GM12878 (cell line): ENCODE results near the gene KRTAP11-1. TPM values are rescaled to one million over a fixed set of nuclear protein-coding genes. Genes with fewer than 3 reads are reported as not detected.

Source experiments
- ATAC-seq: fragments of 200-7000 bp; cut with Tn5 transposase; 3 replicates; pipeline ENCODE4 v1.9.1; 2020; ENCODE audit warnings: mild to moderate bottlenecking, moderate library complexity
- BruUV-seq: library from RNA; stranded (reverse); fragments of 400-500 nt; replicated peaks from 2 replicates; lab custom pipeline; 2021; lab: Mats Ljungman, UMichigan
- CTCF ChIA-PET: fragments of 300-600 bp; sonication (Branson Sonifier 250); formaldehyde crosslinking; extraction: SDS; loops from one replicate; lab custom pipeline; 2021; ENCODE audit warnings: inconsistent platforms; lab: Yijun Ruan, JAX
- POLR2A ChIA-PET: fragments of 350-600 bp; formaldehyde crosslinking; extraction: SDS; loops from one replicate; lab custom pipeline; 2021; ENCODE audit warnings: inconsistent platforms; lab: Charles Lee
- RAD21 ChIA-PET: fragments of 300-600 bp; sonication (Branson Sonifier 250); formaldehyde crosslinking; loops from one replicate; lab custom pipeline; 2023; ENCODE audit warnings: antibody characterized with exemption; ENCODE audit not compliant: unreplicated experiment; lab: Charles Lee
- SMC1A ChIA-PET: fragments of 300-600 bp; sonication (Branson Sonifier 250); formaldehyde crosslinking; loops from one replicate; lab custom pipeline; 2023; ENCODE audit not compliant: unreplicated experiment, uncharacterized antibody; lab: Charles Lee
- DNase-seq: peaks from one replicate; pipeline ENCODE4 v3.0.0-alpha.2; 2011; ENCODE audit warnings: low read depth, low spot score
- FAIRE-seq: peaks from 3 replicates; lab custom pipeline; 2011; peaks lifted over from hg19 to GRCh38; lab: Jason Lieb, UNC
- H2AFZ ChIP-seq: 2 replicates; pipeline ENCODE4 v1.6.0; 2011; ENCODE audit warnings: low read depth, low read length, control low read depth; ENCODE audit not compliant: control insufficient read depth
- H3K27ac ChIP-seq: 2 replicates; pipeline ENCODE4 v1.5.1; 2011; ENCODE audit warnings: control low read depth; ENCODE audit not compliant: control insufficient read depth, insufficient read depth
- H3K27me3 ChIP-seq, 2 experiments: replicated peaks in 1 of 2; 2 replicates each; pipeline versions ENCODE4 v1.6.0 to v1.6.1; 2011; ENCODE audit warnings: low read length in 1 of 2; ENCODE audit not compliant: control insufficient read depth in 2 of 2, insufficient read depth in 2 of 2
- H3K36me3 ChIP-seq, 2 experiments: 2 replicates each; pipeline ENCODE4 v1.5.1; 2011; ENCODE audit warnings: low read length in 1 of 2; ENCODE audit not compliant: control insufficient read depth in 2 of 2, insufficient read depth in 2 of 2
- H3K4me1 ChIP-seq: 2 replicates; pipeline ENCODE4 v1.6.1; 2011; ENCODE audit warnings: mild to moderate bottlenecking, low read length, moderate library complexity, mixed read lengths; ENCODE audit not compliant: control insufficient read depth, insufficient read depth
- H3K4me2 ChIP-seq: 2 replicates; pipeline ENCODE4 v1.6.0; 2011; ENCODE audit warnings: control low read depth; ENCODE audit not compliant: control insufficient read depth, insufficient read depth
- H3K4me3 ChIP-seq: fragments of 200-600 bp; sonication (generic); 2 replicates; pipeline ENCODE4 v1.5.1; 2016
- H3K79me2 ChIP-seq: 2 replicates; pipeline ENCODE4 v1.6.0; 2011; ENCODE audit warnings: low read length; ENCODE audit not compliant: control insufficient read depth, insufficient read depth
- H3K9ac ChIP-seq: 2 replicates; pipeline ENCODE4 v1.8.0; 2011; ENCODE audit warnings: low read length, control low read depth, mixed read lengths; ENCODE audit not compliant: control insufficient read depth, insufficient read depth
- H3K9me3 ChIP-seq: replicated peaks from 3 replicates; pipeline ENCODE4 v1.5.1; 2011; ENCODE audit warnings: mild to moderate bottlenecking, low read length; ENCODE audit not compliant: control insufficient read depth, insufficient read depth
- H4K20me1 ChIP-seq: 2 replicates; pipeline ENCODE4 v1.6.0; 2011; ENCODE audit not compliant: control insufficient read depth, insufficient read depth
- BACH1 ChIP-seq: fragments of 450-650 bp; IDR thresholded peaks from 2 replicates; pipeline ENCODE4 v1.6.1; 2017; ENCODE audit warnings: mild to moderate bottlenecking, borderline replicate concordance
- BCLAF1 ChIP-seq: fragments of 450-650 bp; IDR thresholded peaks from 2 replicates; pipeline ENCODE4 v1.6.1; 2017; ENCODE audit warnings: antibody characterized with exemption, mild to moderate bottlenecking, moderate library complexity
- MEF2A ChIP-seq: IDR thresholded peaks from 2 replicates; pipeline ENCODE4 v1.6.1; 2011; ENCODE audit warnings: low read depth, mild to moderate bottlenecking, low read length, moderate library complexity; ENCODE audit not compliant: insufficient read depth
- MYB ChIP-seq: fragments of 150-350 bp; IDR thresholded peaks from 2 replicates; pipeline ENCODE4 v1.6.1; 2014; ENCODE audit warnings: mild to moderate bottlenecking, low read depth, low read length, borderline replicate concordance
- POLR2AphosphoS2 ChIP-seq: IDR thresholded peaks from 2 replicates; pipeline ENCODE4 v1.6.1; 2011; ENCODE audit warnings: low read depth, mild to moderate bottlenecking, low read length, improper control_type of control experiment, moderate library complexity
- SUPT20H ChIP-seq: IDR thresholded peaks from 2 replicates; pipeline ENCODE4 v1.6.1; 2011; ENCODE audit warnings: low read depth, mild to moderate bottlenecking, low read length, moderate library complexity, borderline replicate concordance; ENCODE audit not compliant: control insufficient read depth
- WGBS: methylation state at CpG from one replicate; pipeline ENCODE4 v1.1.6; 2016; ENCODE audit warnings: low lambda C conversion rate; ENCODE audit not compliant: insufficient replicate concordance, insufficient coverage; ENCODE audit errors: missing lambda C conversion rate; 5-methylcytosine and 5-hydroxymethylcytosine counted together
- in situ Hi-C: fragments of 300-500 bp; cut with MboI; formaldehyde crosslinking; loops from 9 replicates; pipeline ENCODE4 v1.14.3; 2018; ENCODE audit warnings: mixed read lengths
- intact Hi-C: fragments of 100-400 bp; cut with micrococcal nuclease; formaldehyde crosslinking; loops from one replicate; pipeline ENCODE4 v1.14.2; 2022; ENCODE audit not compliant: unreplicated experiment
- polyA plus RNA-seq, 11 experiments: library from polyadenylated mRNA; depleted of rRNA in 4 of 11; unstranded in 6 of 11; stranded (reverse) in 5 of 11; fragments of >200 nt; fragmentation: Nextera tagmentation in 4 of 11; fragmentation: Illumina TruSeq in 1 of 11; extraction: Ambion mirVana in 4 of 11; extraction: Trizol in 1 of 11; gene quantifications; 1 replicate in 1 of 11; 2 replicates in 10 of 11; pipeline versions ENCODE4 v1.2.1 to v1.2.3, GENCODE V29; 2011 to 2016; ENCODE audit warnings: inconsistent platforms in 2 of 11, missing spikeins in 2 of 11, low read depth in 1 of 11
- total RNA-seq, 4 experiments: library from RNA; depleted of rRNA in 3 of 4; stranded (reverse); fragments of >200 nt in 3 of 4; fragmentation: Illumina TruSeq in 1 of 4; extraction: Trizol in 1 of 4; gene quantifications; 2 replicates each; pipeline versions ENCODE4 v1.2.1 to v1.2.3, GENCODE V29; 2013 to 2021
- TF ChIP-seq, protein P1 (sequence below): IDR thresholded peaks from 2 replicates; pipeline ENCODE4 v1.6.1; 2012; ENCODE audit warnings: mild to moderate bottlenecking, low read depth, low read length

KRTAP11-1 gene
- total and polyA plus RNA-seq, 10 of the 15 experiments (the other 5 are each of a cell fraction or from before 2014, with no cell fraction given), result not detected

- ChIA-PET CTCF (interaction anchor here (1.4 kb wide), 1 partner anchor 333 kb away, joined by 6 read pairs; no protein-coding TSS in a partner anchor), POLR2A (no interaction called here), SMC1A (interaction anchor here (0.6 kb wide), 1 partner anchor 392 kb away, joined by 3 read pairs; no protein-coding TSS in a partner anchor)
- in situ Hi-C loops, result loop anchor here (5.0 kb wide), 1 partner anchor 244 kb away; no protein-coding TSS in a partner anchor
- H3K4me2 ChIP-seq, result no peak overlapping the region
- ATAC-seq, result no peak
- no peak overlapping the region for H3K27ac ChIP-seq
- H3K27me3 ChIP-seq, result no peaks in the 10 kb centered on the region
- no peaks in the 10 kb centered on the region for H4K20me1 ChIP-seq
- H3K9me3 ChIP-seq, result no peaks in the 10 kb centered on the region
- intact Hi-C loops, result no loop called here
- DNase-seq, result no peak
- BruUV-seq, result no TSS peak
- WGBS, result 42% methylated on average over 6 of the region's 6 CpGs
- no peak overlapping the region for H2AFZ ChIP-seq
- no peak for FAIRE-seq
- H3K4me3 ChIP-seq, result no peak overlapping the region
- no peaks in the 10 kb centered on the region for H3K36me3 ChIP-seq
- H3K4me1 ChIP-seq, result no peaks in the 10 kb centered on the region
- H3K9ac ChIP-seq, result no peak overlapping the region
- TF ChIP-seq MEF2A, result no peak
- TF ChIP-seq, protein P1, sequence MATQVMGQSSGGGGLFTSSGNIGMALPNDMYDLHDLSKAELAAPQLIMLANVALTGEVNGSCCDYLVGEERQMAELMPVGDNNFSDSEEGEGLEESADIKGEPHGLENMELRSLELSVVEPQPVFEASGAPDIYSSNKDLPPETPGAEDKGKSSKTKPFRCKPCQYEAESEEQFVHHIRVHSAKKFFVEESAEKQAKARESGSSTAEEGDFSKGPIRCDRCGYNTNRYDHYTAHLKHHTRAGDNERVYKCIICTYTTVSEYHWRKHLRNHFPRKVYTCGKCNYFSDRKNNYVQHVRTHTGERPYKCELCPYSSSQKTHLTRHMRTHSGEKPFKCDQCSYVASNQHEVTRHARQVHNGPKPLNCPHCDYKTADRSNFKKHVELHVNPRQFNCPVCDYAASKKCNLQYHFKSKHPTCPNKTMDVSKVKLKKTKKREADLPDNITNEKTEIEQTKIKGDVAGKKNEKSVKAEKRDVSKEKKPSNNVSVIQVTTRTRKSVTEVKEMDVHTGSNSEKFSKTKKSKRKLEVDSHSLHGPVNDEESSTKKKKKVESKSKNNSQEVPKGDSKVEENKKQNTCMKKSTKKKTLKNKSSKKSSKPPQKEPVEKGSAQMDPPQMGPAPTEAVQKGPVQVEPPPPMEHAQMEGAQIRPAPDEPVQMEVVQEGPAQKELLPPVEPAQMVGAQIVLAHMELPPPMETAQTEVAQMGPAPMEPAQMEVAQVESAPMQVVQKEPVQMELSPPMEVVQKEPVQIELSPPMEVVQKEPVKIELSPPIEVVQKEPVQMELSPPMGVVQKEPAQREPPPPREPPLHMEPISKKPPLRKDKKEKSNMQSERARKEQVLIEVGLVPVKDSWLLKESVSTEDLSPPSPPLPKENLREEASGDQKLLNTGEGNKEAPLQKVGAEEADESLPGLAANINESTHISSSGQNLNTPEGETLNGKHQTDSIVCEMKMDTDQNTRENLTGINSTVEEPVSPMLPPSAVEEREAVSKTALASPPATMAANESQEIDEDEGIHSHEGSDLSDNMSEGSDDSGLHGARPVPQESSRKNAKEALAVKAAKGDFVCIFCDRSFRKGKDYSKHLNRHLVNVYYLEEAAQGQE, result no peak
- no peak for TF ChIP-seq POLR2AphosphoS2
- no peak for TF ChIP-seq BCLAF1
- no peak for TF ChIP-seq MYB
- no peak for TF ChIP-seq BACH1
- TF ChIP-seq SUPT20H, result no peak
- TF ChIP-seq, all 136 proteins: peak for 0
- no peaks in the 10 kb centered on the region for H3K79me2 ChIP-seq
- RAD21 ChIA-PET, result interaction anchor here (1.5 kb wide), 1 partner anchor 332 kb away, joined by 3 read pairs; no protein-coding TSS in a partner anchor
These were observed 42.8 kb downstream of the KRTAP11-1 start for GRCh38 chr21:30838536-30838935.
